Loucy (cell line): ENCODE results near the gene SNAPC4.

Experiments
- H2AFZ ChIP-seq: fragments of 200-600 bp; sonication (generic); 2 replicates; pipeline ENCODE4 v1.6.0; 2016; ENCODE audit warnings: antibody characterized with exemption, mild to moderate bottlenecking, low read length, moderate library complexity
- H3F3A ChIP-seq: fragments of 200-600 bp; 2 replicates; pipeline ENCODE4 v1.6.0; 2016; ENCODE audit warnings: antibody characterized with exemption, low read depth, mild to moderate bottlenecking
- H3K27me3 ChIP-seq: fragments of 200-600 bp; sonication (generic); 2 replicates; pipeline ENCODE4 v1.6.1; 2014; ENCODE audit warnings: low read length, mild to moderate bottlenecking; ENCODE audit not compliant: insufficient read depth, poor library complexity, severe bottlenecking
- H3K36me3 ChIP-seq: fragments of 200-600 bp; sonication (generic); 2 replicates; pipeline ENCODE4 v1.6.1; 2016; ENCODE audit warnings: low read length; ENCODE audit not compliant: insufficient read depth
- H3K4me1 ChIP-seq: fragments of 200-600 bp; sonication (generic); 2 replicates; pipeline ENCODE4 v1.5.1; 2014; ENCODE audit warnings: low read length, mild to moderate bottlenecking; ENCODE audit not compliant: insufficient read depth, poor library complexity, severe bottlenecking
- H3K4me2 ChIP-seq: fragments of 200-600 bp; sonication (generic); 2 replicates; pipeline ENCODE4 v1.6.0; 2014; ENCODE audit warnings: antibody characterized with exemption, low read length, low read depth, mild to moderate bottlenecking; ENCODE audit not compliant: poor library complexity, severe bottlenecking
- H3K4me3 ChIP-seq: fragments of 200-600 bp; sonication (generic); 2 replicates; pipeline ENCODE4 v1.5.1; 2014; ENCODE audit warnings: low read length, mild to moderate bottlenecking, mixed read lengths; ENCODE audit not compliant: poor library complexity, severe bottlenecking
- H3K79me2 ChIP-seq: fragments of 200-600 bp; sonication (generic); 2 replicates; pipeline ENCODE4 v1.6.1; 2014; ENCODE audit warnings: low read length; ENCODE audit not compliant: insufficient read depth
- H3K9ac ChIP-seq: fragments of 200-600 bp; sonication (generic); 2 replicates; pipeline ENCODE4 v1.6.0; 2014; ENCODE audit warnings: mild to moderate bottlenecking, low read depth, low read length, moderate library complexity; ENCODE audit not compliant: poor library complexity, severe bottlenecking
- H3K9me2 ChIP-seq: fragments of 200-600 bp; sonication (generic); replicated peaks from 2 replicates; pipeline ENCODE4 v1.6.1; 2016; ENCODE audit warnings: low read depth, low read length, mixed read lengths
- H3K9me3 ChIP-seq: fragments of 200-600 bp; sonication (generic); 2 replicates; pipeline ENCODE4 v1.6.1; 2014; ENCODE audit warnings: mild to moderate bottlenecking, antibody characterized with exemption, low read length, low read depth; ENCODE audit not compliant: insufficient read depth
- H4K20me1 ChIP-seq: fragments of 200-600 bp; sonication (generic); 2 replicates; pipeline ENCODE4 v1.6.0; 2014; ENCODE audit warnings: antibody characterized with exemption, low read length, mild to moderate bottlenecking; ENCODE audit not compliant: insufficient read depth, poor library complexity, severe bottlenecking
- EZH2phosphoT487 ChIP-seq: fragments of 200-600 bp; IDR thresholded peaks from 2 replicates; pipeline ENCODE4 v1.6.1; 2018; ENCODE audit warnings: antibody characterized with exemption, mild to moderate bottlenecking, moderate library complexity, borderline replicate concordance
- TF ChIP-seq, protein P1 (sequence below): fragments of 200-600 bp; sonication (generic); conservative IDR thresholded peaks from 2 replicates; pipeline ENCODE4 v1.5.1; 2014; ENCODE audit warnings: mild to moderate bottlenecking, antibody characterized with exemption, low read length

Gene SNAPC4

DNA sequence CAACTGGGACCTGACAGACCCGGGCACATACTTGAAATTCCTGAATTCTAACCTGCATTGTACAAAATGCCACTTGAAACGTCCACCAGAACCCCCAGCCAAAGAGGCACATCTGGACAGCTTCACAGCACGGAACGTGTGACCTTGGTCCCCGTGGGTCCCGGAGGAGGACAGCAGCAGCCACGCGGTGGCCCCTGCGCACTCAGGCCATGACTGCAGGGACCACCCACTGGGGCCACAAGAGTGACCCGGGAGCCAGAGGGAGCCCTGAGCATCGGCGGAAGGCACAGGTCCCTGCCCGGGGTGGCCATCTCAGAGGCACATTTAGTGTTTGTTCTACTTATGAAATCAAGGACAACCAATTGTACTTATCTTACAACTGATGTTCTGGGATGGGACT, 2.1 kb upstream of the SNAPC4 start:
- H3K9ac ChIP-seq = no peak overlapping the region
- H3K4me2 ChIP-seq = no peak overlapping the region
- H3K9me3 ChIP-seq = no peaks in the 10 kb centered on the region
- H3K4me3 ChIP-seq = no peak overlapping the region
- H3K4me1 ChIP-seq = peaks cover 47% of the 10 kb centered on the region
- no peaks in the 10 kb centered on the region for H3K9me2 ChIP-seq
- peaks cover 31% of the 10 kb centered on the region for H3K79me2 ChIP-seq
- no peaks in the 10 kb centered on the region for H3K27me3 ChIP-seq
- H3F3A ChIP-seq = 0 out of 2 replicates have a peak, but pooled peaks cover 4% of the 10 kb centered on the region
- peaks cover 5% of the 10 kb centered on the region; the same call in 1 of the 2 replicates for H3K36me3 ChIP-seq
- H2AFZ ChIP-seq = no peak overlapping the region
- TF ChIP-seq EZH2phosphoT487 = no peak
- TF ChIP-seq, protein P1, sequence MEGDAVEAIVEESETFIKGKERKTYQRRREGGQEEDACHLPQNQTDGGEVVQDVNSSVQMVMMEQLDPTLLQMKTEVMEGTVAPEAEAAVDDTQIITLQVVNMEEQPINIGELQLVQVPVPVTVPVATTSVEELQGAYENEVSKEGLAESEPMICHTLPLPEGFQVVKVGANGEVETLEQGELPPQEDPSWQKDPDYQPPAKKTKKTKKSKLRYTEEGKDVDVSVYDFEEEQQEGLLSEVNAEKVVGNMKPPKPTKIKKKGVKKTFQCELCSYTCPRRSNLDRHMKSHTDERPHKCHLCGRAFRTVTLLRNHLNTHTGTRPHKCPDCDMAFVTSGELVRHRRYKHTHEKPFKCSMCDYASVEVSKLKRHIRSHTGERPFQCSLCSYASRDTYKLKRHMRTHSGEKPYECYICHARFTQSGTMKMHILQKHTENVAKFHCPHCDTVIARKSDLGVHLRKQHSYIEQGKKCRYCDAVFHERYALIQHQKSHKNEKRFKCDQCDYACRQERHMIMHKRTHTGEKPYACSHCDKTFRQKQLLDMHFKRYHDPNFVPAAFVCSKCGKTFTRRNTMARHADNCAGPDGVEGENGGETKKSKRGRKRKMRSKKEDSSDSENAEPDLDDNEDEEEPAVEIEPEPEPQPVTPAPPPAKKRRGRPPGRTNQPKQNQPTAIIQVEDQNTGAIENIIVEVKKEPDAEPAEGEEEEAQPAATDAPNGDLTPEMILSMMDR = no peak
- peaks cover 20% of the 10 kb centered on the region for H4K20me1 ChIP-seq

DNA sequence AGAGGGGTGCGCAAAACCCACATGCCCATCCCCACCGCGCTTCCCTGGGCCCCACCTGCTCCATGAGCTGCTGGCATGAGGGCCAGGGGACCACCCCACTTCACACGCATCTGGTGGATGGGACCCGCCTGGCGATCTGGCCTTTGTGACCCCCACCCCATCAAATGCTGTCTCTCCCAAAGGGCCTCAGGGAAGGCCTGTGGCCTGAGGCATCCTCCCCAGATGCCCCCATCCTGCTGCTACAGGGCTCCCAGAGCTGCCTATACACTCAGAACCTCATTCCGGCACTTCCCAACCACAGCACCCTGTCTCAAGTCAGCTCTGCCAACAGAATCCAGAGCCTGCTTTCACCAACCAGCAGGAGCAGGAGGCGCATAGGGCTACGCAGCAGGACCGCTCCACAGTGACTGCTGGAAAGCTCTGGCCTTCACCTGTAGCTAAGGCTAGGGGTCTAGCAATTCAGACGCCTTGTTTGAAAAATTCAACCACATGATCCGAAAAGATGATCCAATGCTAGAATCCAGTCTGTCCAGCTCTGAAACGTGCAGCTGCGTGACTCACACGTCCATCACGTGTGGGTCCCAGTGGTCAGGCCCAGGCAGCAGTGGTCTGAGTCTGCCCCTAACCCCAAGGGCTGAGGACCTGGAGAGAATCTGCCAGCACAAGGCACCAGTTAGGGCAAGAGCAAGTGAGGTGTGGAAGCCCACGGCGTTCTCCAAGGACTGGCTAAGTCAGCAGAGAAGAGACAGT, 1.4 kb upstream of the SNAPC4 start:
- TF ChIP-seq, protein P1 = no peak
- no peak for TF ChIP-seq EZH2phosphoT487
- Histone ChIP-seq H3K9ac (peak overlapping the region; percentile 75), H3K9me3 (no peaks in the 10 kb centered on the region), H3K79me2 (peaks cover 30% of the 10 kb centered on the region), H3K4me2 (no peak overlapping the region), H4K20me1 (peaks cover 21% of the 10 kb centered on the region), H3K27me3 (no peaks in the 10 kb centered on the region), H3F3A (0 out of 2 replicates have a peak, but pooled peaks cover 4% of the 10 kb centered on the region), H3K36me3 (peaks cover 3% of the 10 kb centered on the region; the same call in 1 of the 2 replicates), H3K9me2 (no peaks in the 10 kb centered on the region), H2AFZ (no peak overlapping the region), H3K4me3 (no peak overlapping the region), H3K4me1 (peaks cover 47% of the 10 kb centered on the region)

DNA sequence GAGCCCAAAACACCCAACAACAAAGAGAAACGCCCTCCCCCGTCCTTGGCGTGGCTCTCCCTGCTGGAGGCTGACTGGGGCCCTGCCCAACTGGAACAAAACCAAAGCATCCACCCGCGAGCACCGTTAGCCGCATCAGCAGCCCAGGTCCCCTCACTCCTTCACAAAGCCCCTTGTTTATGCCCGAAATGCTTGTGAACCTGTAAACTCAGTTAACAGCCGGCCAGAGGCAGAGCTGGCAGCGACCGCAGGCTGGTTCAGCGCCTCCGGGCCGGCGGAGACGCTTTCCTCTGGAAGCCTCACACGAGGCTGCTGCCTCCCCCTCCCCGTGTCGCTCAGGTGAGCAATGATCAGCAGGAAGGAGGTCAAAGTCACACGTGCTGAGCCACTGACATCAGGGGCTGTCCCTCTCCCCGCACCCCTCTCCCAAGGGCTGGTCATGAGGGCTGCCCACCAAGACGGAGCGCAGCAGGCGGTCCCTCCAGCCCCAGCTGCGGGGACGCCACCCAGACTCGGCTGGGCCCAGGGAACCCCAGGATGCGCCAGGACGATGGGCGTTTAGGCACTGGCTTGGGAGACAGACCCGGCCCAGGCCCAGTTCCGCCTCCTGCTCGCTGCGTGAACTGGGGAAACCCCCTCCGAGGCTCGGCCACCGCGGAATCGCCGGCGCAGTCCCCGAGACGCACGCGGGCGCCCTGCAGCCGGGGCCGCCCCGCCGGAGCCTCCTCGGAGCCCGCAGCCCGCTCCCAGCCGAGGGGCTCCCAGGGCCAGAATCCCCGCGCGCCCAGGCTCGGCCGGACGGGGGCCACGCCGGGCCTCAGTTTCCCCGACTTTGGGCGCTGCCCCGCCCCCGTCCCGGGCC, 563 bp downstream of the SNAPC4 start:
- Histone ChIP-seq H3K36me3 (peaks cover 23% of the 10 kb centered on the region; the same call in 1 of the 2 replicates), H3K4me3 (peak overlapping the region; percentile 90), H2AFZ (peak overlapping the region; percentile 79; the same call in 1 of the 2 replicates), H3K9ac (peak overlapping the region; percentile 75), H3K9me2 (no peaks in the 10 kb centered on the region), H4K20me1 (peaks cover 21% of the 10 kb centered on the region), H3K9me3 (no peaks in the 10 kb centered on the region), H3K4me1 (peaks cover 32% of the 10 kb centered on the region), H3K79me2 (peaks cover 30% of the 10 kb centered on the region), H3K4me2 (peak overlapping the region; percentile 85), H3K27me3 (no peaks in the 10 kb centered on the region), H3F3A (0 out of 2 replicates have a peak, but pooled peaks cover 2% of the 10 kb centered on the region)
- TF ChIP-seq, protein P1 = no peak
- TF ChIP-seq EZH2phosphoT487 = no peak
